H1 (cell line): ENCODE data around the gene CHCHD6.

ENCODE experiments used
- EP300 ChIP-seq, 2 experiments: IDR thresholded peaks; 1 replicate in 1 of 2; 2 replicates in 1 of 2; pipeline ENCODE4 v1.6.1; 2011 to 2012; ENCODE audit warnings: low read depth in 2 of 2, low read length in 2 of 2, mild to moderate bottlenecking in 2 of 2, borderline replicate concordance in 1 of 2, inconsistent platforms in 1 of 2, moderate library complexity in 1 of 2
- EZH2 ChIP-seq: fragments of 200-600 bp; sonication (generic); IDR thresholded peaks from 2 replicates; pipeline ENCODE4 v1.7.1; 2012; ENCODE audit warnings: low read depth, mild to moderate bottlenecking, moderate library complexity, low read length, inconsistent platforms; ENCODE audit not compliant: severe bottlenecking
- GTF2F1 ChIP-seq: IDR thresholded peaks from 2 replicates; pipeline ENCODE4 v1.6.1; 2012; ENCODE audit warnings: low read depth, low read length, improper control_type of control experiment, borderline replicate concordance
- JUND ChIP-seq: IDR thresholded peaks from 2 replicates; pipeline ENCODE4 v1.6.1; 2011; ENCODE audit warnings: mild to moderate bottlenecking, improper control_type of control experiment, low read length
- PHF8 ChIP-seq: fragments of 200-600 bp; sonication (generic); conservative IDR thresholded peaks from 2 replicates; pipeline ENCODE4 v1.7.1; 2012; ENCODE audit warnings: low read depth, mild to moderate bottlenecking, inconsistent platforms, low read length, moderate library complexity
- POLR2A ChIP-seq, 2 experiments: IDR thresholded peaks; 1 replicate in 1 of 2; 2 replicates in 1 of 2; pipeline ENCODE4 v1.6.1; 2011; ENCODE audit warnings: low read depth in 2 of 2, low read length in 2 of 2, mild to moderate bottlenecking in 2 of 2; ENCODE audit errors: control extremely low read depth in 1 of 2
- SIN3A ChIP-seq, 2 experiments: IDR thresholded peaks in 1 of 2; conservative IDR thresholded peaks in 1 of 2; 2 replicates each; pipeline ENCODE4 v1.6.1; 2011 to 2012; ENCODE audit warnings: low read length in 2 of 2, improper control_type of control experiment in 1 of 2, low read depth in 1 of 2, mild to moderate bottlenecking in 1 of 2
- SIX5 ChIP-seq: IDR thresholded peaks from 2 replicates; pipeline ENCODE4 v1.6.1; 2011; ENCODE audit warnings: mild to moderate bottlenecking, low read depth, low read length
- SRF ChIP-seq: IDR thresholded peaks from 2 replicates; pipeline ENCODE4 v1.6.1; 2011; ENCODE audit warnings: mild to moderate bottlenecking, low read depth, low read length, moderate library complexity
- TCF12 ChIP-seq: IDR thresholded peaks from 2 replicates; pipeline ENCODE4 v1.6.1; 2011; ENCODE audit warnings: low read depth, mild to moderate bottlenecking, low read length
- ZNF274 ChIP-seq: IDR thresholded peaks from 2 replicates; pipeline ENCODE4 v1.7.0; 2012; ENCODE audit warnings: low read length, borderline replicate concordance; ENCODE audit errors: extremely low read depth
- TF ChIP-seq, protein P1 (sequence below), 3 experiments: IDR thresholded peaks; 1 replicate in 2 of 3; 2 replicates in 1 of 3; pipeline versions ENCODE4 v1.5.1 to v1.6.1; 2011; ENCODE audit warnings: low read length in 3 of 3, mild to moderate bottlenecking in 3 of 3, inconsistent platforms in 2 of 3, low read depth in 1 of 3, moderate library complexity in 1 of 3; ENCODE audit not compliant: insufficient read depth in 1 of 3; ENCODE audit errors: control extremely low read depth in 1 of 3
- TF ChIP-seq, protein P2 (sequence below): IDR thresholded peaks from 2 replicates; pipeline ENCODE4 v1.6.1; 2012; ENCODE audit warnings: low read length, inconsistent platforms

DNA sequence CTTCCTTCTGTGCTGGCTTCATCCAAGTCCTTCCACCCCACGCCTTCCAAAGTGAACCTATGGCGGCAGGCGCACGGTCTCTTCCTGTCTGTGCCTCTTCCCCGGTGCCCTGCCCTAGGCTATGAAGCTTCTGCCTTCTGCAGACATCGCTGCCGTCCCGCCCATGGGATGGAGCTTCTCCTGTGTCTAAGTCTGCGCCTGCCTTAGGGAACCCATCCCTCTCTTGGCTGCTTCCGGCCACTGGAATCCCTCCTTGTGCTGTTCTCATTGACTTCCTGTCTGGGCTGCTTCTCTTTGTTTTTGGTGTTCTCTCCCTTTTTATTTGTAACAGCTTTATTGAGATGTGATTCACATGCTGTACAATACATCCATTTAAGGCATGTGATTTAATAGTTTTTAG lies 17.2 kb downstream of the CHCHD6 start:
- TF ChIP-seq EP300 (IDR thresholded peaks at IDR 0.05; ENCODE audit: borderline replicate concordance in 1 of 2, low read depth in 2 of 2, low read length in 2 of 2) (no peak), GTF2F1 (no peak), EZH2 (no peak), SRF (no peak), SIX5 (no peak), SIN3A (conservative IDR thresholded peaks at IDR 0.05 in 1 of 2, IDR thresholded peaks at IDR 0.05 in 1 of 2; ENCODE audit: low read depth in 1 of 2, low read length in 2 of 2) (no peak), ZNF274 (no peak), TCF12 (no peak), POLR2A (IDR thresholded peaks at IDR 0.05; ENCODE audit: control extremely low read depth in 1 of 2, low read depth in 2 of 2, low read length in 2 of 2) (no peak), PHF8 (no peak), JUND (no peak)
- TF ChIP-seq, protein P1, sequence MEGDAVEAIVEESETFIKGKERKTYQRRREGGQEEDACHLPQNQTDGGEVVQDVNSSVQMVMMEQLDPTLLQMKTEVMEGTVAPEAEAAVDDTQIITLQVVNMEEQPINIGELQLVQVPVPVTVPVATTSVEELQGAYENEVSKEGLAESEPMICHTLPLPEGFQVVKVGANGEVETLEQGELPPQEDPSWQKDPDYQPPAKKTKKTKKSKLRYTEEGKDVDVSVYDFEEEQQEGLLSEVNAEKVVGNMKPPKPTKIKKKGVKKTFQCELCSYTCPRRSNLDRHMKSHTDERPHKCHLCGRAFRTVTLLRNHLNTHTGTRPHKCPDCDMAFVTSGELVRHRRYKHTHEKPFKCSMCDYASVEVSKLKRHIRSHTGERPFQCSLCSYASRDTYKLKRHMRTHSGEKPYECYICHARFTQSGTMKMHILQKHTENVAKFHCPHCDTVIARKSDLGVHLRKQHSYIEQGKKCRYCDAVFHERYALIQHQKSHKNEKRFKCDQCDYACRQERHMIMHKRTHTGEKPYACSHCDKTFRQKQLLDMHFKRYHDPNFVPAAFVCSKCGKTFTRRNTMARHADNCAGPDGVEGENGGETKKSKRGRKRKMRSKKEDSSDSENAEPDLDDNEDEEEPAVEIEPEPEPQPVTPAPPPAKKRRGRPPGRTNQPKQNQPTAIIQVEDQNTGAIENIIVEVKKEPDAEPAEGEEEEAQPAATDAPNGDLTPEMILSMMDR (IDR thresholded peaks at IDR 0.05; ENCODE audit: control extremely low read depth in 1 of 3, insufficient read depth in 1 of 3, low read depth in 1 of 3, low read length in 3 of 3): no peak
- TF ChIP-seq, protein P2, sequence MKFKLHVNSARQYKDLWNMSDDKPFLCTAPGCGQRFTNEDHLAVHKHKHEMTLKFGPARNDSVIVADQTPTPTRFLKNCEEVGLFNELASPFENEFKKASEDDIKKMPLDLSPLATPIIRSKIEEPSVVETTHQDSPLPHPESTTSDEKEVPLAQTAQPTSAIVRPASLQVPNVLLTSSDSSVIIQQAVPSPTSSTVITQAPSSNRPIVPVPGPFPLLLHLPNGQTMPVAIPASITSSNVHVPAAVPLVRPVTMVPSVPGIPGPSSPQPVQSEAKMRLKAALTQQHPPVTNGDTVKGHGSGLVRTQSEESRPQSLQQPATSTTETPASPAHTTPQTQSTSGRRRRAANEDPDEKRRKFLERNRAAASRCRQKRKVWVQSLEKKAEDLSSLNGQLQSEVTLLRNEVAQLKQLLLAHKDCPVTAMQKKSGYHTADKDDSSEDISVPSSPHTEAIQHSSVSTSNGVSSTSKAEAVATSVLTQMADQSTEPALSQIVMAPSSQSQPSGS: no peak
